HFF-Myc (cell line): ENCODE data around the gene FER.
"Not testable (repeated sequence)": the region's sequence is repeated elsewhere in the genome, so short reads cannot be mapped to it uniquely, and the experiment has no call there.

Experiments used
- DNase-seq: peaks from one replicate; pipeline ENCODE4 v3.0.0-alpha.2; 2011; ENCODE audit warnings: low read depth; ENCODE audit errors: extremely low read depth
- H3K4me3 ChIP-seq: replicated peaks from 2 replicates; pipeline ENCODE4 v1.5.1; 2011; ENCODE audit warnings: low read depth, mild to moderate bottlenecking, control low read depth, low read length
- TF ChIP-seq, protein P1 (sequence below): IDR thresholded peaks from 2 replicates; pipeline ENCODE4 v1.5.1; 2012; ENCODE audit warnings: mild to moderate bottlenecking, low read depth, low read length, control low read depth; ENCODE audit errors: missing control alignments

Gene FER

DNA sequence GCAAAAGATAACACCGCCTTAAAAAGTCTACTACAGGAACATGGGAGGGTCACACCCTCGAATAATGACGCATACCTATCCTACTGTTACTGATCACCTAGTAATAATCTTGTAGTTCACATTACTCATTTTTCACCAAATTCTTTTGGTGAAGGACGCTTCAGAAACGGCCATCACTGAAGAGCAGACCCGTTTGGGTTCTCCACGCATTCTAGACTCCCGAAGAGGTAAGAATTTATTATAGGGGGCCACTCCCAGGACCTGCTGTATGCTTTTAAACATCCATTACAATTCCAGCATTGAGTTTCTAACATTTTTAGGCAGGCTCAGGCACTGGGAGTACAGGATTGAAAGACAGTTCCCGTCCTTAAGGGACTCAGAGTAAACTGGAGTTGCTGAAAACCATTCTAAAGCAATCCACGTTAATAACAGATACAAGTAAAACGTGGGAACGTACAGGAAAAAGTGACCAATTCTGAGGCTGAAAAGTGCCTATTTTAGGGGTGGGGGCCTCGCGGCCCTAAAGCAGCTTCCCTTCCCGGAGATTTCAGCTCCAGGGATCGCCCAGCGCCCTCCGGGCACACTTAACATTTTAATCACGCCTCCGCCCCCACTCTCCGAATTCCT is at the start of gene FER:
TSS of gene FER (plus strand) at position 124 of the 627 bp plus-strand sequence. CDS start 50,286 bp downstream, outside the sequence.
- TF ChIP-seq, protein P1, sequence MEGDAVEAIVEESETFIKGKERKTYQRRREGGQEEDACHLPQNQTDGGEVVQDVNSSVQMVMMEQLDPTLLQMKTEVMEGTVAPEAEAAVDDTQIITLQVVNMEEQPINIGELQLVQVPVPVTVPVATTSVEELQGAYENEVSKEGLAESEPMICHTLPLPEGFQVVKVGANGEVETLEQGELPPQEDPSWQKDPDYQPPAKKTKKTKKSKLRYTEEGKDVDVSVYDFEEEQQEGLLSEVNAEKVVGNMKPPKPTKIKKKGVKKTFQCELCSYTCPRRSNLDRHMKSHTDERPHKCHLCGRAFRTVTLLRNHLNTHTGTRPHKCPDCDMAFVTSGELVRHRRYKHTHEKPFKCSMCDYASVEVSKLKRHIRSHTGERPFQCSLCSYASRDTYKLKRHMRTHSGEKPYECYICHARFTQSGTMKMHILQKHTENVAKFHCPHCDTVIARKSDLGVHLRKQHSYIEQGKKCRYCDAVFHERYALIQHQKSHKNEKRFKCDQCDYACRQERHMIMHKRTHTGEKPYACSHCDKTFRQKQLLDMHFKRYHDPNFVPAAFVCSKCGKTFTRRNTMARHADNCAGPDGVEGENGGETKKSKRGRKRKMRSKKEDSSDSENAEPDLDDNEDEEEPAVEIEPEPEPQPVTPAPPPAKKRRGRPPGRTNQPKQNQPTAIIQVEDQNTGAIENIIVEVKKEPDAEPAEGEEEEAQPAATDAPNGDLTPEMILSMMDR, result no peak
- H3K4me3 ChIP-seq, result peak within 1 kb of the TSS; percentile 77
- DNase-seq, result peak; percentile 15

DNA sequence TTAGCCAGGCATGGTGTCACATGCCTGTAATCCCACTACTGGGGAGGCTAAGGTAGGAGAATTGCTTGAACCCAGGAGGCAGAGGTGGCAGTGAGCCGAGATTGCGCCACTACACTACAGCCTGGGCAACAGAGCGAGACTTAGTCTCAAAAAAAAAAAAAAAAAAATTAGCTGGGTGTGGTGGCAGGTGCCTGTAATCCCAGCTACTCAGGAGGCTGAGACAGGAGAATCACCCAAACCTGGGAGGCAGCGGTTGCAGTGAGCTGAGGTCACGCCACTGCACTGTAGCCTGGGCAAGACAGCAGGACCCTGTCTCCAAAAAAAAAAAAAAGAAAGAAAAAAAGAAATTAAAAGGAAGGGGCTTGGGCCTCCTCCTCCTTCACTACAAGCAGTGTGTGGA is 47.3 kb upstream of the FER start:
- not testable (repeated sequence) for H3K4me3 ChIP-seq, DNase-seq

DNA sequence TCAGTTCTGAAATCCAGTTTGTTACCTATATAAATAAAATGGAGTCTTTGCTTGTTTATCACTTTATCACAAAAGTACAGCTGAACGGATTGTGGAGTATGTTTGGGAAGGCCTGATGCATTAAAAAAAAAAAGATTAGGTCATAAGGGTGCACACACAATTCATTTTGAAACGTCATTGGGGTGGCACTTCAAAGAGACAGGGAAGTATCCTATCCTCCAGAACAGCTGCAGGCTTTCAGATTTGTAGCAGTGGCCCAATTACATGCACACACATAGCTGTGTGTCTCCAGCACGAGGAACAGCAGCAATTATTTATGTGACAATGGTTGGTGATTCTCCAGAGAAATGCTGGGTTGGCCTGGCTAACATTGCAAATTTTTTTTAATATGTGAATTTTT is 46.8 kb upstream of the FER start:
- TF ChIP-seq, protein P1, result no peak
- DNase-seq, result no peak
- H3K4me3 ChIP-seq, result no peak overlapping the region

DNA sequence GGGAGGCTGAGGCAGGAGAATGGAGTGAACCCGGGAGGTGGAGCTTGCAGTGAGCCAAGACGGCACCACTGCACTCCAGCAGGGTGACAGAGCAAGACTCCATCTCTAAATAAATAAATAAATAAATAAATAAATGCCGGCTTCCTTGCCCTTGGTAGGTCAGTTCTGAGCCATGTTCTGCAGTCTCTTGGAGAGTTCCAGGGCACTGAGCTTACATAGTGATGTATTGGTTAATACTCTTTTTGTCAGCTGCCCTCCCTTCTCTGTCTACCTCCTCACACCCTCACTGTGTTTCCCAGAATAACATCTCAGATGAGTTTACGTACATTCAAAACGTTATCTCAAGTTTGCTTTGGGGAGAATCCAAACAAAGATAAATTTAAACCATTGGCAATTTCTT is 45.2 kb upstream of the FER start:
- no peak overlapping the region for H3K4me3 ChIP-seq
- no peak for DNase-seq
- TF ChIP-seq, protein P1, result no peak

DNA sequence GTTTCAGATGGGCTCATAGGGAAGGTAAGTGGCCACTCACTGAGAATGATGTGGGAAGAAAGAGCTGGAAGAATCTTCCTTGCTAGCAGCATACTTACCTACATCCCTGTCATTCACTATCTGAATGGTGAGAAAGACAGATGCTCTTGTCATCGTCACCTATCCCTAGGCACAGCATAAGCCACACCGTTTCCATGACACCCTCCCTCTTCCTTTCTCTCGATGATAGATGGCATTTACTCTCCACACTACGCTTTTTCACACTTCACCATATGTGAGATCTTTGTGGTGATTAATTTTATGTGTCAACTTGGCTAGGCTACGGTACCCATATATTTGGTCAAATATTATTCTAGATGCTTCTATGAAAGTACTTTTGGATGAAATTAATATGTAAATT is 44.4 kb upstream of the FER start:
- TF ChIP-seq, protein P1, result no peak
- no peak overlapping the region for H3K4me3 ChIP-seq
- DNase-seq, result no peak

DNA sequence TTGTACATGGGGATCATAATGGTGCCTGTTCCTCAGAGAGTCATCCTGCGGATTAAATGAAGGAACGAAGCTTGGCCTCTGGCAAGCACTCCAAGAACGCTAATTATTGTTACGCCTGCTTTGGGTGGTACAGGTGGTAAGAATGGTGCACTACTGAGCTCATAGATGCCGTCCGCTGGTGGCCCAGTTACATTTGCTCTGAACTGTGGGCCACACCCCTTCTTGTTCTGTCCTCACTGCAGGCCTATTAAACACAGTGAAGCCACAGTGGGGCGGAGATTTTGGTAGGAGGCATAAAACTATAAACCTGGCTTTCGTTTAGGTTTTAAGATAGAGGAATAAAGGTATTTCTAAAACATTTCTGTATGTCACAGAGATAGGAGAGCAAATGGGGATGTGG is 40.6 kb upstream of the FER start:
- TF ChIP-seq, protein P1, result no peak
- no peak overlapping the region for H3K4me3 ChIP-seq
- DNase-seq, result no peak

DNA sequence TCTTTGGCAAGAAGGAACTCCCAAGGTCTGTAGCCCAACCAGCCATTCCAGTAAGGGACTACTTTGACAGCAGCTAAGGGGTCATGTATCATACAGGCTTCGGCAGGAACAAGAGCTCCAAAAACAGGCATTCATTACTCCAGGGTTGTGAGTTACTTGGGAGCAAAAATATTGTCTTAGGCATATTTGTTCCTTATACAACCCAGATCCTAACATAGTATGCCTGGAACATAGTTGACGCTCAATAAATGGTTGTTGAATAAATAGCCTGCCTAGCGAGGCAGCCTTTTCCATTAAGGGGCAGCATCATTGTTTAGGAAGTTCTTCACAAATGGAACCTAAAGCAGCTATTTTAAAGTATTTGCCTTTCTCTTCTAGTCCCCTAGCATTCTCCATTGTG is 35.8 kb upstream of the FER start:
- DNase-seq, result no peak
- H3K4me3 ChIP-seq, result no peak overlapping the region
- TF ChIP-seq, protein P1, result no peak
